PFSK-1 (cell line): ENCODE measurements around the gene CLEC16A.

ENCODE experiments used
- FOXP2 ChIP-seq: optimal IDR thresholded peaks from 2 replicates; pipeline ENCODE3; 2011; ENCODE audit warnings: borderline replicate concordance, control low read depth, inconsistent platforms; ENCODE audit not compliant: insufficient read depth; ENCODE audit errors: extremely low read length, extremely low read depth
- POLR2AphosphoS5 ChIP-seq: IDR thresholded peaks from 2 replicates; pipeline ENCODE4 v1.6.1; 2012; ENCODE audit warnings: low read depth, mild to moderate bottlenecking, control low read depth, low read length, moderate library complexity
- REST ChIP-seq, 2 experiments: IDR thresholded peaks; 2 replicates each; pipeline versions ENCODE4 v1.6.1 to v1.8.0; 2011 to 2012; ENCODE audit warnings: low read depth in 2 of 2, low read length in 2 of 2, control low read depth in 1 of 2, inconsistent platforms in 1 of 2, mild to moderate bottlenecking in 1 of 2, moderate library complexity in 1 of 2; ENCODE audit not compliant: insufficient read depth in 1 of 2
- SIN3A ChIP-seq: IDR thresholded peaks from 2 replicates; pipeline ENCODE4 v1.6.1; 2012; ENCODE audit warnings: mild to moderate bottlenecking, low read length, moderate library complexity, borderline replicate concordance; ENCODE audit not compliant: insufficient read depth
- TAF1 ChIP-seq: IDR thresholded peaks from 2 replicates; pipeline ENCODE4 v1.6.1; 2012; ENCODE audit warnings: low read length, control low read depth, borderline replicate concordance; ENCODE audit not compliant: insufficient read depth

The CLEC16A gene

GRCh38 chr16:11064851-11065250, 120.5 kb downstream of the CLEC16A start:
- TF ChIP-seq TAF1 (no peak), FOXP2 (no peak), POLR2AphosphoS5 (no peak), REST (IDR thresholded peaks at IDR 0.05; ENCODE audit: insufficient read depth in 1 of 2, low read depth in 2 of 2, low read length in 2 of 2) (no peak), SIN3A (no peak)

- no peak for TF ChIP-seq TAF1
- TF ChIP-seq SIN3A = no peak
- no peak for TF ChIP-seq REST (IDR thresholded peaks at IDR 0.05; ENCODE audit: insufficient read depth in 1 of 2, low read depth in 2 of 2, low read length in 2 of 2)
- no peak for TF ChIP-seq FOXP2
These were observed 122.0 kb downstream of the CLEC16A start for GRCh38 chr16:11066261-11066870.

- TF ChIP-seq REST (IDR thresholded peaks at IDR 0.05; ENCODE audit: insufficient read depth in 1 of 2, low read depth in 2 of 2, low read length in 2 of 2) (no peak), FOXP2 (no peak), POLR2AphosphoS5 (no peak), SIN3A (no peak), TAF1 (no peak)
These were observed 122.9 kb downstream of the CLEC16A start for GRCh38 chr16:11067266-11067665.

GRCh38 chr16:11067697-11068141, 123.4 kb downstream of the CLEC16A start:
- TF ChIP-seq TAF1 = no peak
- TF ChIP-seq REST (IDR thresholded peaks at IDR 0.05; ENCODE audit: insufficient read depth in 1 of 2, low read depth in 2 of 2, low read length in 2 of 2) = no peak
- no peak for TF ChIP-seq SIN3A
- no peak for TF ChIP-seq FOXP2
- TF ChIP-seq POLR2AphosphoS5 = no peak

- TF ChIP-seq TAF1 = no peak
- TF ChIP-seq REST (IDR thresholded peaks at IDR 0.05; ENCODE audit: insufficient read depth in 1 of 2, low read depth in 2 of 2, low read length in 2 of 2) = no peak
- TF ChIP-seq POLR2AphosphoS5 = no peak
- no peak for TF ChIP-seq SIN3A
- no peak for TF ChIP-seq FOXP2
These were observed 127.5 kb downstream of the CLEC16A start for GRCh38 chr16:11071829-11072228.
